ENCODE results near the gene BCORL1.

- TF ChIP-seq POLR2A (IDR thresholded peaks at IDR 0.05), result no peak
- TF ChIP-seq CTCF (IDR thresholded peaks at IDR 0.05), result no peak
Measured at GRCh38 chrX:130030826-130031225, 48.4 kb downstream of the BCORL1 start.
